Stimulated activated naive CD8-positive, alpha-beta T cell treated with anti-CD3 and anti-CD28 coated beads, Interleukin-15, amount 100 ng/mL, for 72 hours (primary cell): Measurements from ENCODE around the gene TBC1D1.

ENCODE experiments used
- ATAC-seq: fragments of 150-1000 bp; cut with Tn5 transposase; 2 replicates; pipeline ENCODE4 v1.10.0; 2021; ENCODE audit warnings: mild to moderate bottlenecking, moderate library complexity
- DNase-seq, 2 donors: peaks; one replicate each; pipeline ENCODE4 v3.0.0; 2021 to 2022
- H3K27ac Mint-ChIP-seq, 2 donors: one replicate each; pipeline ENCODE4 v1.8.0; 2022; ENCODE audit warnings: mild to moderate bottlenecking in 2 of 2, mixed read lengths in 2 of 2, moderate library complexity in 2 of 2
- H3K27me3 Mint-ChIP-seq: one replicate; pipeline ENCODE4 v1.8.0; 2022; ENCODE audit warnings: mixed read lengths
- H3K4me1 Mint-ChIP-seq: one replicate; pipeline ENCODE4 v1.8.0; 2022; ENCODE audit warnings: mild to moderate bottlenecking, mixed read lengths
- H3K4me3 Mint-ChIP-seq, 2 donors: one replicate each; pipeline ENCODE4 v1.8.0; 2022; ENCODE audit warnings: mild to moderate bottlenecking in 2 of 2, mixed read lengths in 2 of 2, moderate library complexity in 1 of 2
- H3K9me3 Mint-ChIP-seq, 2 donors: one replicate each; pipeline ENCODE4 v1.8.0; 2022; ENCODE audit warnings: mixed read lengths in 2 of 2

TBC1D1 gene

DNA sequence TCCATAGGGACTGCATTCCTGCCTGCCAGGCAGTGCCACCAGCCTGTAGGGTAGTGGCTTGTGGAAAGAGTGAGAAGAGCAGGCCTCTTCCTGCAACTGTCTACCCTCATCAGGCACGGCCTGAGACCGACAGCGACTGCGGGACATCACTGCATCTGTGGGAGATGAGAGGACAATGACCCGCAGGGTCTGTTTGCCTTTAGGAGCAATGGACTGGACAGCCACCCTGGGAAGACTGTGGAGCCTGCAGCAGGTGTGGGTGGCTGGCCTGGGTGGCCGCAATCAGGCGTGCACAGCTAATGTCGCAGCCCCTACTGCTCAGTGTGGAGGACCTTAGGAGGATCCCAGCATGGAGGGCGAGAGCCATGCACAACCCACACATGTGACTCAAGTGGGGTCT, 297.3 kb downstream of the TBC1D1 start:
- H3K27me3 Mint-ChIP-seq = peaks cover 12% of the 10 kb centered on the region

DNA sequence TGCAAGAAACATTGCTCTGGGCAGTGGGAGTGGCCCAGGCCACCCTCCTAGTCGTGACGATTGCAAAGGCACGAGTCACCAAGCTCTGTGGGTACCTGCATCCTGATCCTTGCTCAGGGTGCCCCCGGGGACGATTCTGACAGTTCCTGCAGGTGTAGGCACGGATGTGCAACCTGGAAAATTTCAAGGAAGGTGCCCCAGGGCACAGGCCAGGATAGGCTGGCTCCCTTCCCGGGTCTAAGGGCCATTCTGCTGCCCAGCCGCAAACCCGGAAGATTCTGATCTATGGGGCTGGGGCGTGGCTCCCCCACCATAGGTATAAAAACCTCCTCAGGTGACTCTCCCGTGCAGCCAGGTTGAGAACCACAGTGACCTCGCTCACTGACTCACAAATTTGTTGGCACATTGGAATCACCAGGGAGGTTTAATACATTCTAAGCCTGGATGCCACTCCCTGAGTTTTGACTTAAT, 297.8 kb downstream of the TBC1D1 start:
- DNase-seq = no peak
- no peak for ATAC-seq
- Mint-ChIP-seq H3K4me3 (no peak overlapping the region), H3K9me3 (no peaks in the 10 kb centered on the region), H3K27me3 (peaks cover 12% of the 10 kb centered on the region), H3K4me1 (no peaks in the 10 kb centered on the region), H3K27ac (no peak overlapping the region)

More for the DNA sequence above, 297.3 kb downstream of the TBC1D1 start:
- H3K27ac Mint-ChIP-seq = no peak overlapping the region
- DNase-seq = no peak
- H3K4me1 Mint-ChIP-seq = no peaks in the 10 kb centered on the region
- H3K9me3 Mint-ChIP-seq = no peaks in the 10 kb centered on the region
- H3K4me3 Mint-ChIP-seq = no peak overlapping the region
- ATAC-seq = no peak
